Measurements from ENCODE around the gene SIN3B.

SIN3B gene

GRCh38 chr19:16829822-16830289 lies 658 bp downstream of the SIN3B start:
- DNase-seq, result no peak

- peak; percentile 33 for DNase-seq
Observed at GRCh38 chr19:16830679-16831078, 1.5 kb downstream of the SIN3B start.

- DNase-seq, result no peak
Observed at GRCh38 chr19:16831531-16831930, 2.3 kb downstream of the SIN3B start.

- DNase-seq, result peak; percentile 39
Observed at GRCh38 chr19:16834747-16835146, 5.5 kb downstream of the SIN3B start.

- DNase-seq, result no peak
Observed at GRCh38 chr19:16836115-16837034, 7.2 kb downstream of the SIN3B start.

- no peak for DNase-seq
Observed at GRCh38 chr19:16837035-16837362, 7.8 kb downstream of the SIN3B start.

- DNase-seq, result no peak
Observed at GRCh38 chr19:16841391-16841926, 12.3 kb downstream of the SIN3B start.

GRCh38 chr19:16846901-16847300 lies 17.7 kb downstream of the SIN3B start:
- no peak for DNase-seq

GRCh38 chr19:16847430-16847829 lies 18.2 kb downstream of the SIN3B start:
- DNase-seq, result no peak

GRCh38 chr19:16849168-16849567 lies 20.0 kb downstream of the SIN3B start:
- DNase-seq, result peak; percentile 43

- peak; percentile 51 for DNase-seq
Observed at GRCh38 chr19:16850133-16850532, 20.9 kb downstream of the SIN3B start.

GRCh38 chr19:16851031-16851712 lies 22.0 kb downstream of the SIN3B start:
- peak; percentile 77 for DNase-seq

- DNase-seq, result no peak
Observed at GRCh38 chr19:16853066-16853465, 23.9 kb downstream of the SIN3B start.

GRCh38 chr19:16856091-16856490 lies 26.9 kb downstream of the SIN3B start:
- no peak for DNase-seq

- no peak for DNase-seq
Observed at GRCh38 chr19:16859626-16860025, 30.4 kb downstream of the SIN3B start.

- peak; percentile 65 for DNase-seq
Observed at GRCh38 chr19:16860118-16860517, 30.9 kb downstream of the SIN3B start.

- no peak for DNase-seq
Observed at GRCh38 chr19:16861011-16861410, 31.8 kb downstream of the SIN3B start.

GRCh38 chr19:16861834-16862233 lies 32.6 kb downstream of the SIN3B start:
- DNase-seq, result no peak

GRCh38 chr19:16862826-16863415 lies 33.7 kb downstream of the SIN3B start:
- DNase-seq, result no peak

GRCh38 chr19:16867211-16867610 lies 38.0 kb downstream of the SIN3B start:
- DNase-seq, result no peak

- no peak for DNase-seq
Observed at GRCh38 chr19:16868423-16869130, 39.4 kb downstream of the SIN3B start.

- DNase-seq, result no peak
Observed at GRCh38 chr19:16869331-16869972, 40.3 kb downstream of the SIN3B start.

All from EL (cell line).